ENCODE results near the gene CYB5B.

CYB5B gene

DNA sequence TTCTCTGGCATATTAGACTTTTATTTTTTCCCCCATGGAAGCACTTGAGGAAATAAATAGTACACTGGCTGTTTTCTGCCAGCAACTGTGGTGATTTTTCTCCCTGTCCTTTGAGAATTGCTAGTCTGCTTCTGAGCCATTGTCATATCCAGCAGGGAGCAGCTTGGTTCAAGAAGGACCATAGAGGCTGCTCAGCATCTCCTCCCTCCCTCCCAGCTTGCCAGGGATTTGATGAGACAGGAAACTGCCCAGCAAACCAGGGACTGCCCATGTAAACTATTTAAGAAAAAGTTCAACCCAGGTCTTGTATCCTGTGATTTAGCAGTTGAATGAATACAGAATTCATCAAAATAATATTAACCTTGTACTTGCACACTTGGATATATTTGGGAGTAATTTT, 39.5 kb downstream of the CYB5B start:
- Histone ChIP-seq H3K4me1 (ENCODE audit: control insufficient read depth, low read depth, low read length) (no peaks in the 10 kb centered on the region), H3K27ac (ENCODE audit: low read length) (no peak overlapping the region), H3K27me3 (ENCODE audit: control insufficient read depth, insufficient read depth, low read length) (no peaks in the 10 kb centered on the region), H3K9me3 (ENCODE audit: control insufficient read depth, low read depth, low read length) (no peaks in the 10 kb centered on the region), H3K9ac (ENCODE audit: low read length) (no peak overlapping the region), H3K4me3 (ENCODE audit: low read length) (no peak overlapping the region), H3K36me3 (ENCODE audit: control insufficient read depth, low read depth, low read length) (peaks cover 36% of the 10 kb centered on the region)

DNA sequence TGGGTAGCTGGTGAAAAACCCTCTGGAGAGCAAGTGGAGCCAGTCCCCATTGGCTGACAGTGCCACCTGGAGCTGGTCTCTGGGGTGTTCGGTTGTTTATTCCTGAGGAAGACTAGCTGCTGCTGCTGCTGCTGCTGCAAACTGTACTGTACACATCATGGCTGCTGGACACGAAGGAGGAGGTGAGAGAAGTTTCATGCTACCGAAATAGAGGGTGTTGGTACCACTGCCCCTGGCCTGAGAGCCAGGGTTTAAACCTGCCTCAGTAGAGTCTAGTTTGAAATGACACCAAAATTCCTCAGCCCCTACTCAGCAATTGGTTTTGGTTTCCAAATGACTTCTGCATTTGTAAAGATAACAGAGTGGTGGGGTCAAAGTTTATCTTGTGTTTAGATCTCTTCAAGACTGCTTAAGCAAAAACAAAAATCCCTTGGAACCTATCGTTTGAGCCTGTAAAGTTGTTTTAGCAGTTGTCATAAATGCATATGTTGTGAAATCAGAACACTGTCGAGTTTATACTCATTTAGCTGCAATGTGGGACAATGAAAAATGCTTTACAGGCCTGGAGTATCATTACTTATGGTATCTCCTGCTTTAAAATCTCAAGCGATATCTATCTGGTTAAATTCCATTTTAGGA, 40.8 kb downstream of the CYB5B start:
- no peaks in the 10 kb centered on the region for H3K9me3 ChIP-seq (ENCODE audit: control insufficient read depth, low read depth, low read length)
- H3K36me3 ChIP-seq (ENCODE audit: control insufficient read depth, low read depth, low read length), result peaks cover 29% of the 10 kb centered on the region
- H3K4me1 ChIP-seq (ENCODE audit: control insufficient read depth, low read depth, low read length), result no peaks in the 10 kb centered on the region
- H3K4me3 ChIP-seq (ENCODE audit: low read length), result no peak overlapping the region
- no peak overlapping the region for H3K9ac ChIP-seq (ENCODE audit: low read length)
- H3K27ac ChIP-seq (ENCODE audit: low read length), result no peak overlapping the region
- H3K27me3 ChIP-seq (ENCODE audit: control insufficient read depth, insufficient read depth, low read length), result no peaks in the 10 kb centered on the region

DNA sequence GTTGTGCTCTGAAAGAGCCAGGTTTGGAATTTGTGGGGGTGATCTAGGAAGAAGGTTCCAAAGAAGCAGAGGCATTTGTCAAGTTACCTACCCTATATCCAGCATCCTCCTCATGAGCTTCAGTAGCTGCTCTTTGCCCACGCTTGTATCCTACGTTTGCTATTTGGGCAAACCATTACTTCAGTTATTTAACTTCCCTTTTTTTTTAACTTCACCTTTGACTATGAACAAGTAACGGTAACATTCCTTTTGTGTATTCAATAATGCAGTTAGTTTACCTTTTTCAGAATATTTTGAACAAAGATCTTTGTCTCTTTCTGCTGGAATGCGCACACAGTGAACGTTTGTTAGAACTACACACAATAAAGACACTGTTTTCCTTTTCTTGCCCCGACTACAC, 41.5 kb downstream of the CYB5B start:
- Histone ChIP-seq H3K36me3 (ENCODE audit: control insufficient read depth, low read depth, low read length) (peaks cover 25% of the 10 kb centered on the region), H3K4me3 (ENCODE audit: low read length) (no peak overlapping the region), H3K27ac (ENCODE audit: low read length) (no peak overlapping the region)

DNA sequence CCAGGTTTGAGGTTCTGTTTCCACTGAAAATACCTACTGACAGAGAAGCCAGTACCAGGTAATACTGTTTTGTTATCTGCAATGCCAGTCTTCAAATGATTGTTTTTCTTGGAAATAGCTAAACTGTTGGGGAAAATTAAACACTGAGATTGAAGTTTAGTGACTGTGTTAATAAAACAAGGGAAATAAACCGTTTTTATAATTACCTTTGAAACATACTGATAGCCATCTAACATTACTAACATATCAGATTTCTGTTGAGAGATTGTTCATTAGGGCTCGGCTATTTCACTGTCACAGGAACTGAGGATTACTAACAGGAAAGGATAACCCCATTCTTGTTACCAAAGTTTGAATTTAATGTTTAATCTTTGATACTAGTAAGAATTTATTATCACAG, 42.1 kb downstream of the CYB5B start:
- Histone ChIP-seq H3K27me3 (ENCODE audit: control insufficient read depth, insufficient read depth, low read length) (no peaks in the 10 kb centered on the region), H3K4me1 (ENCODE audit: control insufficient read depth, low read depth, low read length) (no peaks in the 10 kb centered on the region), H3K27ac (ENCODE audit: low read length) (no peak overlapping the region), H3K9me3 (ENCODE audit: control insufficient read depth, low read depth, low read length) (no peaks in the 10 kb centered on the region), H3K4me3 (ENCODE audit: low read length) (no peak overlapping the region), H3K36me3 (ENCODE audit: control insufficient read depth, low read depth, low read length) (peaks cover 25% of the 10 kb centered on the region), H3K9ac (ENCODE audit: low read length) (no peak overlapping the region)

More for the DNA sequence above, 41.5 kb downstream of the CYB5B start:
- H3K9me3 ChIP-seq (ENCODE audit: control insufficient read depth, low read depth, low read length), result no peaks in the 10 kb centered on the region
- no peaks in the 10 kb centered on the region for H3K27me3 ChIP-seq (ENCODE audit: control insufficient read depth, insufficient read depth, low read length)
- no peaks in the 10 kb centered on the region for H3K4me1 ChIP-seq (ENCODE audit: control insufficient read depth, low read depth, low read length)
- H3K9ac ChIP-seq (ENCODE audit: low read length), result no peak overlapping the region

DNA sequence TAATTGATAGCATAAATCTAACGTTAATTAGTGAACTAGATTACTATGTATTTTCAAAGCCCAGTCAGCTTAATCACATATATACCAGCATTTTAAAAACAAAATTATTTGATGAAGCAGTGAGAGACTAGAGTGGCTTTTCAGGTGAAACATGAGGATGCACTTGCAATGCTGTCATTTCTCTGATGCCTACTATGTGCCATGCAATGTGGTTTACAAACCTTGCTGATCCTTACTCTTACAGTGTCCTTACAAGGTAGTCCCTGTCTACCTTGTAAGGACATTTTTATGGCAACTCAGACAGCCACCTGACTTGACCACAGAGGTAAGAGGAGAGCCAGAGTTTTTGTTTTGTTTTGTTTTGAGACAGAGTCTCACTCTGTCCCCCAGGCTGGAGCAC, 42.7 kb downstream of the CYB5B start:
- no peak overlapping the region for H3K9ac ChIP-seq (ENCODE audit: low read length)
- H3K27ac ChIP-seq (ENCODE audit: low read length), result no peak overlapping the region
- no peaks in the 10 kb centered on the region for H3K4me1 ChIP-seq (ENCODE audit: control insufficient read depth, low read depth, low read length)
- peaks cover 21% of the 10 kb centered on the region for H3K36me3 ChIP-seq (ENCODE audit: control insufficient read depth, low read depth, low read length)
- no peak overlapping the region for H3K4me3 ChIP-seq (ENCODE audit: low read length)
- H3K27me3 ChIP-seq (ENCODE audit: control insufficient read depth, insufficient read depth, low read length), result no peaks in the 10 kb centered on the region
- H3K9me3 ChIP-seq (ENCODE audit: control insufficient read depth, low read depth, low read length), result no peaks in the 10 kb centered on the region

DNA sequence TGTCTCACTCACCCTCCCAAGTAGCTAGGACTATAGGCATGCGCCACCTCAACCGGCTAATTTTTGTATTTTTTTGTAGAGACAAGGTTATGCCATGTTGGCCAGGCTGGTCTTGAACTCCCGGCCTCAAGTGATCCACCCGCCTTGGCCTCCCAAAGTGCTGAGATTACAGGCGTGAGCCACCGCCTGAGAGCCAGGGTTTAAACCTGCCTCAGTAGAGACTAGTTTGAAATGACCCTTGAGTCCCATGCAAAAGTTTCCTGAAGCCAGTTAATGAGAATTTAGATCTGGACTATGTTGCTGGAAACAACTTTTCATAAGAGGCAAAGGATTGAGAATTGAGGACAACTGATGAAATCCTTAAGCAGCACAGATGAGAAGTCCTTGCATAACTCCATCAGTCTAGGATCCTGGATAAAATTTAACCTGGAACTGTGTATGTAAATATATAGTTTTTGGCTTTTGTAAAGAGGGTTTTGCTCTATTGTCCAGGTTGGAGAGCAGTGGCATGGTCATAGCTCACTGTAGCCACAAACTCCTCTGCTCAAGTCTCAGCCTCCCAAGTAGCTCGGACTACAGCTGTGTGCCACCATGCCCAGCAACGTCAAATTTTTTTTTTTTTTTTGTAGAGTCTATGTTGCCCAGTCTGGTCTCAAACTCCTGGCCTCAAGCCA, 43.2 kb downstream of the CYB5B start:
- H3K9ac ChIP-seq (ENCODE audit: low read length), result no peak overlapping the region
- H3K27ac ChIP-seq (ENCODE audit: low read length), result no peak overlapping the region
- no peak overlapping the region for H3K4me3 ChIP-seq (ENCODE audit: low read length)
- peaks cover 15% of the 10 kb centered on the region for H3K36me3 ChIP-seq (ENCODE audit: control insufficient read depth, low read depth, low read length)
- H3K27me3 ChIP-seq (ENCODE audit: control insufficient read depth, insufficient read depth, low read length), result no peaks in the 10 kb centered on the region
- no peaks in the 10 kb centered on the region for H3K4me1 ChIP-seq (ENCODE audit: control insufficient read depth, low read depth, low read length)
- H3K9me3 ChIP-seq (ENCODE audit: control insufficient read depth, low read depth, low read length), result no peaks in the 10 kb centered on the region

DNA sequence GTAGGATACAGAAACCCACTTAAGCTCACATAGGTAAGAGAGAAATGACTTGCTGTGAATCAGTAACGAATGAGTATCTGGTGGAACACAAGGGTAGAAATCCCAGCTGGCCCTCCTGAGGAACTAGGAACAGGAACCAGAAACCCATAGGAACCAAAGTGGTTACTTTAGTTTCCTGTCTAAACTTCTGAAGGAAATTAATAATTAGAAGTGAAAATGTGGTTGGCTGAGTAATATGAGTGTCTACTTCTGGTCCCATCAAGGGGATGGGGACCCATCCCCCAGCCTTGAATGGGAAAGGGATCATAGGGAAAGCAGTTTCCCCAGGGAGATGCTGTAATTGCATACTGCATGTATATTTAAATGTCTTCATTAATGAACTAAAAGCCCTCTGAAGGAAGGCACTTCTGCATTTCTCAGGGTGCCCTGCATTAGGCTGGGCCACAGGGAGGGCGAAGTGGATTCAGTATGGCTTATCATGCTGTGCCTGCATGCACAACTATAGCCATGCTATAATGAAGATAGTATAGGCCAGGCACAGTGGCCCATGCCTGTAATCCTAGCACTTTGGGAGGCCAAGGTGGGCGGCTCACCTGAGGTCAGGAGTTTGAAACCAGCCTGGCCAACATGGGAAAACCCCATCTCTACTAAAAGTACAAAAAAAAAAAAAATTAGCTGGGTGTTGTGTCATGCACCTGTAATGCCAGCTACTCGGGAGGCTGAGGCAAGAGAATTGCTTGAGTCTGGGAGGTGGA, 45.6 kb downstream of the CYB5B start:
- Histone ChIP-seq H3K9me3 (ENCODE audit: control insufficient read depth, low read depth, low read length) (no peaks in the 10 kb centered on the region), H3K9ac (ENCODE audit: low read length) (no peak overlapping the region), H3K4me3 (ENCODE audit: low read length) (no peak overlapping the region), H3K4me1 (ENCODE audit: control insufficient read depth, low read depth, low read length) (no peaks in the 10 kb centered on the region), H3K27ac (ENCODE audit: low read length) (no peak overlapping the region), H3K27me3 (ENCODE audit: control insufficient read depth, insufficient read depth, low read length) (no peaks in the 10 kb centered on the region), H3K36me3 (ENCODE audit: control insufficient read depth, low read depth, low read length) (peaks cover 11% of the 10 kb centered on the region)

DNA sequence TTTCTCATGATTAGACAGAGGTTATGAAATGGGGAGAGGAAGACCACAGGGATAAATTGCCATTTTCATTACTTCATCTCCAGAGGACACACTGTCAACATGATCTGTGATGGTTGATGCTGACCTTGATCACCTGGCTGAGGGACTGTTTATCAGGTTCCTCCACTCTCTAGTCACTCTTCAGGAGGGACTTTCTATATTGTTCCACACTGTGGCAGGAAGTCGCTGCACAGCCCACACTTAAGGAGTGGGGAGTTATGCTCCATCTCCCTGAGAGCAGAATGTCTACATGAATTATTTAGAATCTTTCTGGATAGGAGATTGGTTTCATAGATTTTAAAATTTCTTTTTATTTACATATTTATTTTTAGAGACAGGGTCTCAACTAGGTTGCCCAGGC, 46.7 kb downstream of the CYB5B start:
- Histone ChIP-seq H3K27ac (ENCODE audit: low read length) (no peak overlapping the region), H3K4me1 (ENCODE audit: control insufficient read depth, low read depth, low read length) (no peaks in the 10 kb centered on the region), H3K9me3 (ENCODE audit: control insufficient read depth, low read depth, low read length) (no peaks in the 10 kb centered on the region), H3K27me3 (ENCODE audit: control insufficient read depth, insufficient read depth, low read length) (no peaks in the 10 kb centered on the region), H3K4me3 (ENCODE audit: low read length) (no peak overlapping the region), H3K9ac (ENCODE audit: low read length) (no peak overlapping the region), H3K36me3 (ENCODE audit: control insufficient read depth, low read depth, low read length) (peaks cover 5% of the 10 kb centered on the region)

DNA sequence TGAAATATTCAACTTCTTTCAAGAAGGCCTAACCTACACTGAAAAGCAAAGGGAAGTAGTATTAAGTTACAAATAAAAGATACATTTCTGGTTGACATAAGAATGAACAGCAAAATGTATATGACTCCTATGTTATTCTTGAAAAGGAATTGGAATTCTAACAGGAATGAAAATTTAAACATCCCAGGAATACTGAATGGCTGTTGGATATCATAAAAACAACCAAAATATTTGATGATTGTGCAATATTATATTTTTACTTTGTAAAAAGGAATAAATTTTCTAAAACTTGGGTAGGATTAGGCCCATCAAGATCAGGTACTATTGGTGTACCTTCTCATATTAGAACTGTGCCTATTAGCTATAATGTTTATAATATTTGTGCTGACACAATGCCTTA, 50.0 kb downstream of the CYB5B start:
- Histone ChIP-seq H3K9ac (ENCODE audit: low read length) (no peak overlapping the region), H3K4me1 (ENCODE audit: control insufficient read depth, low read depth, low read length) (no peaks in the 10 kb centered on the region), H3K27ac (ENCODE audit: low read length) (no peak overlapping the region), H3K9me3 (ENCODE audit: control insufficient read depth, low read depth, low read length) (no peaks in the 10 kb centered on the region), H3K27me3 (ENCODE audit: control insufficient read depth, insufficient read depth, low read length) (no peaks in the 10 kb centered on the region), H3K36me3 (ENCODE audit: control insufficient read depth, low read depth, low read length) (no peaks in the 10 kb centered on the region), H3K4me3 (ENCODE audit: low read length) (no peak overlapping the region)

DNA sequence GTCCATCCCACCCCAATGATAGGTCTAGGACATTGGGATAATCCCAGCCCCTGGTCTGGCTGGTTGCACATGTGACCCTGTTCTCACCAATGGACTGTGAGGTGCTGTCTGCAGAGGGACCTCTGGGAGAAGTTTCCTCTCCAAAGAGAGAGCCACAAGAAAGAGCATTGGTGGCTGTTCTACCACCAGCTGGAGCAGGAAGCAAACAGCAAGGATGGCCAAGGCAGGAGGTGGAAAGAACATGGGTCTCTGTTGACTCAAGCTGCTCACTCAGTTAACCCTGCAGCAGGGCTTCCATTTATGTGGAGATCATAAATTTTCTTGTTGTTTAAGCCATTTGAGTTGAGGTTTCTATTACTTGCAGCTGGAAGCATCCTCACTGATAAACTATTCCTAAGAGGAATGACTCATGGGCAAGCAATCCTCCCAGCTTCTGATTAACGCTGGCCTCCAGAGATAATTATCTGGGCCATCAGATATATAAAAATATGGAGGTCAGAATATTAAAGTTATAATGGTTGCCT, 52.6 kb downstream of the CYB5B start:
- Histone ChIP-seq H3K4me3 (ENCODE audit: low read length) (no peak overlapping the region), H3K36me3 (ENCODE audit: control insufficient read depth, low read depth, low read length) (no peaks in the 10 kb centered on the region), H3K27me3 (ENCODE audit: control insufficient read depth, insufficient read depth, low read length) (no peaks in the 10 kb centered on the region), H3K27ac (ENCODE audit: low read length) (no peak overlapping the region), H3K4me1 (ENCODE audit: control insufficient read depth, low read depth, low read length) (no peaks in the 10 kb centered on the region), H3K9me3 (ENCODE audit: control insufficient read depth, low read depth, low read length) (no peaks in the 10 kb centered on the region), H3K9ac (ENCODE audit: low read length) (no peak overlapping the region)

DNA sequence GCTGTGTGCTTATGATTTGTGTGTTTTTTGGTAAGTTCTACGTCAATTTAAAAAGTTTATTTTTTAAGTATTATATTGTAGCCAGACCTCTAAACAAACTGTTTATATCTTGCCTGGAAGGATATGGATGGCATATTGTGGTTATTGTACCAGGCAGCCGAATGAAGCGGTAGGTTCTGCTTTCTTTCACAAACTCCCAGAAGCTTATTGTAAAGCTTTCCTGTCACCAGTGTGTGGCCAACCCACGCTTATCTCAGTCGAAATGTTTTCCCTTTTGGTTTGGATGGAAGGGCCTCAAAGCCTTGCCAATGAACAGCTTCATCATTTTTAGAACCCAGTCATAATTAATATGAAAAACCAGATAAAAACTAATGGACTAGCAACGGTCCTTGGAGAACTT, 53.1 kb downstream of the CYB5B start:
- no peak overlapping the region for H3K4me3 ChIP-seq (ENCODE audit: low read length)
- H3K27me3 ChIP-seq (ENCODE audit: control insufficient read depth, insufficient read depth, low read length), result no peaks in the 10 kb centered on the region
- H3K36me3 ChIP-seq (ENCODE audit: control insufficient read depth, low read depth, low read length), result no peaks in the 10 kb centered on the region
- no peaks in the 10 kb centered on the region for H3K4me1 ChIP-seq (ENCODE audit: control insufficient read depth, low read depth, low read length)
- no peak overlapping the region for H3K27ac ChIP-seq (ENCODE audit: low read length)
- H3K9me3 ChIP-seq (ENCODE audit: control insufficient read depth, low read depth, low read length), result no peaks in the 10 kb centered on the region
- H3K9ac ChIP-seq (ENCODE audit: low read length), result no peak overlapping the region

Measured in iPS-18a (cell line).